Fibroblast of lung (primary cell): Measurements from ENCODE around the gene NOL9. TPM values are rescaled to one million over a fixed set of nuclear protein-coding genes. Genes with fewer than 3 reads are reported as not detected.
A peak's percentile ranks its signal among the peaks of the same experiment; 100 is the strongest.

Experiments
- DNase-seq, 2 donors: peaks; one replicate each; pipeline versions ENCODE4 v3.0.0 to v3.0.0-alpha.2; 2010; ENCODE audit warnings: low read depth in 2 of 2
- H2AFZ ChIP-seq: 2 replicates; pipeline ENCODE4 v1.5.1; 2012; ENCODE audit warnings: low read length, control low read depth, inconsistent platforms
- H3K27ac ChIP-seq: 2 replicates; pipeline ENCODE4 v1.5.1; 2011; ENCODE audit warnings: low read length, control low read depth; ENCODE audit not compliant: insufficient read depth
- H3K27me3 ChIP-seq: 2 replicates; pipeline ENCODE4 v1.5.1; 2011; ENCODE audit warnings: mild to moderate bottlenecking, low read length; ENCODE audit not compliant: control insufficient read depth, insufficient read depth
- H3K36me3 ChIP-seq: 2 replicates; pipeline ENCODE4 v1.5.1; 2011; ENCODE audit warnings: low read length; ENCODE audit not compliant: control insufficient read depth, insufficient read depth
- H3K4me1 ChIP-seq: 2 replicates; pipeline ENCODE4 v1.5.1; 2011; ENCODE audit warnings: low read length; ENCODE audit not compliant: control insufficient read depth, insufficient read depth; ENCODE audit errors: extremely low read depth
- H3K4me2 ChIP-seq: 2 replicates; pipeline ENCODE4 v1.5.1; 2011; ENCODE audit warnings: low read length, control low read depth; ENCODE audit not compliant: insufficient read depth; ENCODE audit errors: extremely low read depth
- H3K4me3 ChIP-seq, 4 experiments: fragments of 200-600 bp in 1 of 4; sonication (generic) in 1 of 4; replicated peaks in 1 of 4; 2 replicates each; pipeline ENCODE4 v1.5.1; 2011 to 2016; ENCODE audit warnings: low read length in 4 of 4, low read depth in 3 of 4, mild to moderate bottlenecking in 3 of 4, control low read depth in 2 of 4, inconsistent platforms in 1 of 4, mixed read lengths in 1 of 4; ENCODE audit not compliant: insufficient read depth in 1 of 4; ENCODE audit errors: control extremely low read depth in 1 of 4
- H3K79me2 ChIP-seq: 2 replicates; pipeline ENCODE4 v1.5.1; 2012; ENCODE audit warnings: mild to moderate bottlenecking, low read length, inconsistent platforms; ENCODE audit not compliant: control insufficient read depth, insufficient read depth
- H3K9ac ChIP-seq: 2 replicates; pipeline ENCODE4 v1.5.1; 2011; ENCODE audit warnings: mild to moderate bottlenecking, low read length, control low read depth; ENCODE audit not compliant: insufficient read depth
- H3K9me3 ChIP-seq: 2 replicates; pipeline ENCODE4 v1.5.1; 2012; ENCODE audit warnings: low read depth, low read length; ENCODE audit not compliant: control insufficient read depth, insufficient read depth
- H4K20me1 ChIP-seq: 2 replicates; pipeline ENCODE4 v1.5.1; 2011; ENCODE audit warnings: low read length; ENCODE audit not compliant: control insufficient read depth, insufficient read depth; ENCODE audit errors: extremely low read depth
- EZH2 ChIP-seq: IDR thresholded peaks from 2 replicates; pipeline ENCODE4 v1.5.1; 2012; ENCODE audit warnings: low read length, control low read depth, mild to moderate bottlenecking; ENCODE audit errors: missing control alignments
- polyA plus RNA-seq, 2 donors: library from polyadenylated mRNA; depleted of rRNA in 1 of 2; stranded (reverse) in 1 of 2; unstranded in 1 of 2; fragments of >200 nt; gene quantifications; 2 replicates each; pipeline ENCODE4 v1.2.1, GENCODE V29; 2011 to 2012; ENCODE audit warnings: missing spikeins in 1 of 2
- total RNA-seq: library from RNA; depleted of rRNA; stranded (reverse); fragments of >200 nt; gene quantifications from 2 replicates; pipeline ENCODE4 v1.2.1, GENCODE V29; 2014
- TF ChIP-seq, protein P1 (sequence below), 2 donors: IDR thresholded peaks in 1 of 2; conservative IDR thresholded peaks in 1 of 2; 1 replicate in 1 of 2; 2 replicates in 1 of 2; pipeline ENCODE4 v1.5.1; 2011 to 2012; ENCODE audit warnings: low read length in 2 of 2, control low read depth in 1 of 2, inconsistent platforms in 1 of 2, low read depth in 1 of 2, mild to moderate bottlenecking in 1 of 2

The NOL9 gene
- total and polyA plus RNA-seq, 2 donors (not counting 1 experiment from before 2014, with no cell fraction given) = 17.5 to 19.0 TPM

DNA sequence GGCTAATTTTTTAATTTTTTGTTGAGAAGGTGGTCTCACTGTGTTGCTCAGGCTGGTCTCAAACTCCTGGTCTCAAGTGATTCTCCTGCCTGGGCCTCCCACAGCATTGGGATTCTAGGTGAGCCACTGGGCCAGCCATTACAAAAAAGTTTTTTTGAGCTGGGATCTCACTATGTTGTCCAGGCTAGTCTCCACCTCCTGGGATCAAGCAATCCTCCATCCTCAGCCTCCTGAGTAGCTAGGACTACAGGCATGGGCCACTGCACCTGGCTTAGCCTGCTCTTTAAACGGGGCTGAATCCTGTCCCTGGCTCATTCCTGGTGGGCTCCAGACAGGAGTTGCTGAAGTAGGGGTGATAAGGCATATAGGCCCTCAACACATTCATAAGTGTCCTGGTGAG lies 3.3 kb upstream of the NOL9 start:
- Histone ChIP-seq H3K36me3 (no peaks in the 10 kb centered on the region), H3K9ac (no peak overlapping the region), H3K4me1 (peaks cover 4% of the 10 kb centered on the region), H3K4me3 (no peak overlapping the region), H4K20me1 (no peaks in the 10 kb centered on the region), H3K27ac (no peak overlapping the region), H3K9me3 (no peaks in the 10 kb centered on the region), H3K4me2 (no peak overlapping the region), H3K27me3 (no peaks in the 10 kb centered on the region), H2AFZ (no peak overlapping the region), H3K79me2 (peaks cover 13% of the 10 kb centered on the region)
- no peak for DNase-seq
- TF ChIP-seq, protein P1, sequence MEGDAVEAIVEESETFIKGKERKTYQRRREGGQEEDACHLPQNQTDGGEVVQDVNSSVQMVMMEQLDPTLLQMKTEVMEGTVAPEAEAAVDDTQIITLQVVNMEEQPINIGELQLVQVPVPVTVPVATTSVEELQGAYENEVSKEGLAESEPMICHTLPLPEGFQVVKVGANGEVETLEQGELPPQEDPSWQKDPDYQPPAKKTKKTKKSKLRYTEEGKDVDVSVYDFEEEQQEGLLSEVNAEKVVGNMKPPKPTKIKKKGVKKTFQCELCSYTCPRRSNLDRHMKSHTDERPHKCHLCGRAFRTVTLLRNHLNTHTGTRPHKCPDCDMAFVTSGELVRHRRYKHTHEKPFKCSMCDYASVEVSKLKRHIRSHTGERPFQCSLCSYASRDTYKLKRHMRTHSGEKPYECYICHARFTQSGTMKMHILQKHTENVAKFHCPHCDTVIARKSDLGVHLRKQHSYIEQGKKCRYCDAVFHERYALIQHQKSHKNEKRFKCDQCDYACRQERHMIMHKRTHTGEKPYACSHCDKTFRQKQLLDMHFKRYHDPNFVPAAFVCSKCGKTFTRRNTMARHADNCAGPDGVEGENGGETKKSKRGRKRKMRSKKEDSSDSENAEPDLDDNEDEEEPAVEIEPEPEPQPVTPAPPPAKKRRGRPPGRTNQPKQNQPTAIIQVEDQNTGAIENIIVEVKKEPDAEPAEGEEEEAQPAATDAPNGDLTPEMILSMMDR (conservative IDR thresholded peaks at IDR 0.05 in 1 of 2, IDR thresholded peaks at IDR 0.05 in 1 of 2; ENCODE audit: low read depth in 1 of 2, low read length in 2 of 2) = no peak
- TF ChIP-seq EZH2 = no peak

DNA sequence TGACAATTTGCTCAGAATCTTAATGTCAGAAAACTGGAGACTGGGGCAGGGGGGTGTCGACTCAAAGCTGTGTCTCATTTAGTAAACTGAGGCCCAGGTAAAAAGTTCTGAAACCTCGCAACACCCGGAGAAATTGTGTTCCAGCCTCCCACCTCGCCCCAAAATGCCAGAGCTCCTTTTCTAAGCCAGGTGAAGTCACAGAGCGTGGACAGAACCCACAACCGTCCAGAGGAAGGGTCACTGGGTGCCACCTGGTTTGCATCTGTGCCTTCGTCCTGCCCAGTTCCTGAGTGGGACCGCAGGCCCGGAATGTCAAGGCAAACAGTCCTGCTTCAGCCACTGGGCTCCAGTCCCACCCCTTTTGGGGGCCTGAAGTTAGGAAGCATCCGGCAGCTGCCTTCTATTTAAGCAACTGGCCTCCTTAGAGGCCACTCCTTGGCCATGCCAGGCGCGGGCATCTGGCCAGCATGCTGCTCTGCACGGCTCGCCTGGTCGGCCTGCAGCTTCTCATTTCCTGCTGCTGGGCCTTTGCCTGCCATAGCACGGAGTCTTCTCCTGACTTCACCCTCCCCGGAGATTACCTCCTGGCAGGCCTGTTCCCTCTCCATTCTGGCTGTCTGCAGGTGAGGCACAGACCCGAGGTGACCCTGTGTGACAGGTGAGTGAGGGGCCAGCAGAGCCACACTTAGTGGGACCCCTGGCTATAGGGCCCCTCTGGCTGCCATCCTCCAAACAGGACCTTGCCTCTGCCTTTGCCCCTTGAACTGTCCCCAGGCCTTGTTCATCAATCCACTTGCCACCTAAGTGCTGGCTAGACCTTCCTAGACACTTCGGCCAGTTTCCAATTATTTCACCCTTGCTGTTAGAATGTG lies 830 bp upstream of the NOL9 start, which contains the start of gene TAS1R1:
TAS1R1 (plus strand) TSS at position 401 of the 872 bp plus-strand sequence; CDS start at position 468, 67 bp downstream.
- H3K9me3 ChIP-seq = no peaks in the 10 kb centered on the region
- H3K4me1 ChIP-seq = peaks cover 4% of the 10 kb centered on the region
- no peaks in the 10 kb centered on the region for H3K27me3 ChIP-seq
- peak within 1 kb of the TSS; percentile 74 for H2AFZ ChIP-seq
- H3K36me3 ChIP-seq = no peaks in the 10 kb centered on the region
- DNase-seq = peak in 1 of 2 donors; percentile 6
- TF ChIP-seq, protein P1 (conservative IDR thresholded peaks at IDR 0.05 in 1 of 2, IDR thresholded peaks at IDR 0.05 in 1 of 2; ENCODE audit: low read depth in 1 of 2, low read length in 2 of 2) = no peak
- no peak for TF ChIP-seq EZH2
- H4K20me1 ChIP-seq = no peaks in the 10 kb centered on the region
- H3K27ac ChIP-seq = peak within 1 kb of the TSS; percentile 38
- H3K4me3 ChIP-seq = peak within 1 kb of the TSS; percentile 52 to 94 (median 92)
- H3K4me2 ChIP-seq = peak within 1 kb of the TSS; percentile 89
- H3K79me2 ChIP-seq = peaks cover 18% of the 10 kb centered on the region
- H3K9ac ChIP-seq = peak within 1 kb of the TSS; percentile 97

DNA sequence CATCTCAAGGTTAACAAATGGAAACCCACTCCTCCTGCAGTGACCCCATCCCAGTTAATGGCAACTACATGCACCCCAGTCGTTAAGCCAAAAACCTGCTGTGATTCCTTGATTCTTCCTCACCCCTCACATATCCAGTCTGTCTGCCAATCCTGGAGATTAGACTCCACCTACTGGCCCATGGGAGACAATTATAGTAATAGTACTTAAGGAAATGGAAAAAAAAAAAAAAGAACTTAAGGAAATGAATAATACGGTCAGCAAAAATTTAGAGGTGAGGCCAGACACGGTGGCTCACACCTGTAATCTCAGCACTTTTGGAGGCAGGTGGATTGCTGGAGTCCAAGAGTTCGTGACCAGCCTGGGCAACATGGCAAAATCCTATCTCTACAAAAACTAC lies 7.0 kb downstream of the NOL9 start:
- no peaks in the 10 kb centered on the region for H3K4me1 ChIP-seq
- H3K36me3 ChIP-seq = peaks cover 3% of the 10 kb centered on the region
- H4K20me1 ChIP-seq = no peaks in the 10 kb centered on the region
- H3K9me3 ChIP-seq = no peaks in the 10 kb centered on the region
- TF ChIP-seq EZH2 = no peak
- TF ChIP-seq, protein P1 (conservative IDR thresholded peaks at IDR 0.05 in 1 of 2, IDR thresholded peaks at IDR 0.05 in 1 of 2; ENCODE audit: low read depth in 1 of 2, low read length in 2 of 2) = no peak
- peaks cover 3% of the 10 kb centered on the region for H3K79me2 ChIP-seq
- no peak overlapping the region for H3K4me2 ChIP-seq
- no peak overlapping the region for H3K9ac ChIP-seq
- H3K27ac ChIP-seq = no peak overlapping the region
- no peak overlapping the region for H3K4me3 ChIP-seq
- H2AFZ ChIP-seq = no peak overlapping the region
- peak in 1 of 2 donors; percentile 17 for DNase-seq
- H3K27me3 ChIP-seq = no peaks in the 10 kb centered on the region
